PC-3 (cell line): Measurements from ENCODE around the gene PRDM2. TPM values are rescaled to one million over a fixed set of nuclear protein-coding genes. Genes with fewer than 3 reads are reported as not detected.
"Not testable (repeated sequence)": the region's sequence is repeated elsewhere in the genome, so short reads cannot be mapped to it uniquely, and the experiment has no call there.

Experiments
- ATAC-seq: fragments of 200-7000 bp; cut with Tn5 transposase; 2 replicates; pipeline ENCODE4 v1.9.1; 2020; ENCODE audit warnings: mild to moderate bottlenecking, moderate library complexity
- BruUV-seq: library from RNA; stranded (reverse); fragments of 400-500 nt; replicated peaks from 2 replicates; lab custom pipeline; 2021; lab: Mats Ljungman, UMichigan
- CTCF ChIA-PET: fragments of 300-600 bp; sonication (Branson Sonifier 250); formaldehyde crosslinking; loops from one replicate; lab custom pipeline; 2022; ENCODE audit warnings: antibody characterized with exemption; lab: Charles Lee
- POLR2A ChIA-PET: fragments of 300-600 bp; sonication (Branson Sonifier 250); formaldehyde crosslinking; loops from one replicate; lab custom pipeline; 2022; ENCODE audit warnings: antibody characterized with exemption; ENCODE audit not compliant: unreplicated experiment; lab: Charles Lee
- DNase-seq: peaks from one replicate; pipeline ENCODE4 v3.0.0-alpha.2; 2015
- H2AFZ ChIP-seq: fragments of 300-600 bp; sonication (generic); 2 replicates; pipeline ENCODE4 v1.6.0; 2016; ENCODE audit warnings: antibody characterized with exemption, low read length
- H3F3A ChIP-seq: fragments of 300-600 bp; sonication (generic); one replicate; pipeline ENCODE4 v1.6.0; 2017; ENCODE audit warnings: antibody characterized with exemption, low read length, control low read depth, mild to moderate bottlenecking; ENCODE audit not compliant: unreplicated experiment
- H3K27ac ChIP-seq: fragments of 300-600 bp; sonication (generic); 2 replicates; pipeline ENCODE4 v1.5.1; 2016; ENCODE audit warnings: mild to moderate bottlenecking, low read length
- H3K27me3 ChIP-seq: fragments of 300-600 bp; sonication (generic); 2 replicates; pipeline ENCODE4 v1.6.1; 2016; ENCODE audit warnings: low read length, mixed read lengths
- H3K36me3 ChIP-seq: fragments of 300-600 bp; sonication (generic); 2 replicates; pipeline ENCODE4 v1.6.1; 2016; ENCODE audit warnings: low read depth, mixed run types, low read length, mixed read lengths
- H3K4me1 ChIP-seq: fragments of 300-600 bp; sonication (generic); 2 replicates; pipeline ENCODE4 v1.5.1; 2016; ENCODE audit warnings: low read length; ENCODE audit not compliant: insufficient read depth
- H3K4me2 ChIP-seq: fragments of 300-600 bp; sonication (generic); 2 replicates; pipeline ENCODE4 v1.6.0; 2016; ENCODE audit warnings: low read length
- H3K4me3 ChIP-seq: fragments of 300-600 bp; sonication (generic); 2 replicates; pipeline ENCODE4 v1.5.1; 2016; ENCODE audit warnings: mild to moderate bottlenecking, low read length, mixed read lengths
- H3K79me2 ChIP-seq: fragments of 300-600 bp; sonication (generic); 2 replicates; pipeline ENCODE4 v1.6.1; 2017; ENCODE audit warnings: low read length, mixed read lengths
- H3K9ac ChIP-seq: fragments of 300-600 bp; sonication (generic); 2 replicates; pipeline ENCODE4 v1.6.0; 2016; ENCODE audit warnings: mild to moderate bottlenecking, low read length
- H3K9me2 ChIP-seq: fragments of 300-600 bp; sonication (generic); replicated peaks from 2 replicates; pipeline ENCODE4 v1.6.1; 2016; ENCODE audit warnings: mixed run types, low read length, mixed read lengths
- H3K9me3 ChIP-seq: fragments of 300-600 bp; sonication (generic); 2 replicates; pipeline ENCODE4 v1.6.1; 2016; ENCODE audit warnings: low read length, mixed read lengths
- H4K20me1 ChIP-seq: fragments of 300-600 bp; sonication (generic); 2 replicates; pipeline ENCODE4 v1.6.1; 2016; ENCODE audit warnings: low read length, mixed read lengths
- CTCF ChIP-seq: fragments of 300-600 bp; sonication (generic); conservative IDR thresholded peaks from 2 replicates; pipeline ENCODE4 v1.5.1; 2017; ENCODE audit warnings: antibody characterized with exemption, low read depth, mild to moderate bottlenecking, low read length
- EZH2 ChIP-seq: fragments of 300-600 bp; sonication (generic); IDR thresholded peaks from one replicate; pipeline ENCODE4 v1.6.1; 2017; ENCODE audit warnings: antibody characterized with exemption, mild to moderate bottlenecking, low read length; ENCODE audit not compliant: unreplicated experiment
- EZH2phosphoT487 ChIP-seq: fragments of 300-600 bp; sonication (generic); IDR thresholded peaks from 2 replicates; pipeline ENCODE4 v1.6.1; 2018; ENCODE audit warnings: mild to moderate bottlenecking, antibody characterized with exemption, low read length, borderline replicate concordance
- intact Hi-C: fragments of 100-400 bp; cut with micrococcal nuclease; formaldehyde crosslinking; loops from 2 replicates; pipeline ENCODE4 v1.9.0; 2023
- total RNA-seq: library from RNA; depleted of rRNA; stranded (reverse); fragments of >200 nt; gene quantifications from 2 replicates; pipeline ENCODE4 v1.2.3, GENCODE V29; 2014

Gene PRDM2
- total RNA-seq, 1 experiment from 2014 or later, result 9.4 TPM

- ChIA-PET POLR2A (no interaction called here), CTCF (no interaction called here)
- Histone ChIP-seq H3K9me3 (no peaks in the 10 kb centered on the region), H3K4me1 (no peaks in the 10 kb centered on the region), H2AFZ (no peak overlapping the region), H3K79me2 (no peaks in the 10 kb centered on the region), H3K4me2 (no peak overlapping the region), H3K27ac (no peak overlapping the region), H4K20me1 (no peaks in the 10 kb centered on the region), H3K9me2 (no peaks in the 10 kb centered on the region), H3F3A (no peaks in the 10 kb centered on the region), H3K4me3 (no peak overlapping the region), H3K36me3 (no peaks in the 10 kb centered on the region), H3K9ac (no peak overlapping the region), H3K27me3 (peaks cover 5% of the 10 kb centered on the region; the same call in 1 of the 2 replicates)
- intact Hi-C loops, result no loop called here
- TF ChIP-seq EZH2, result no peak
- TF ChIP-seq CTCF, result no peak
- no peak for TF ChIP-seq EZH2phosphoT487
- DNase-seq (no peak), ATAC-seq (no peak)
- no TSS peak for BruUV-seq
Measured at GRCh38 chr1:13687151-13687715, 12.8 kb upstream of the PRDM2 start.

GRCh38 chr1:13693094-13693493, 6.9 kb upstream of the PRDM2 start:
- intact Hi-C loops, H3K4me1 ChIP-seq, H3K9ac ChIP-seq, H3K4me3 ChIP-seq, H3K79me2 ChIP-seq, ATAC-seq, H3K9me2 ChIP-seq, H3K36me3 ChIP-seq, H3K27ac ChIP-seq, H3K9me3 ChIP-seq, H4K20me1 ChIP-seq, CTCF ChIA-PET, POLR2A ChIA-PET, BruUV-seq, H2AFZ ChIP-seq, H3K4me2 ChIP-seq, H3F3A ChIP-seq, DNase-seq, H3K27me3 ChIP-seq: not testable (repeated sequence)

GRCh38 chr1:13694886-13695684, 4.9 kb upstream of the PRDM2 start:
- BruUV-seq, result no TSS peak
- Histone ChIP-seq H3K9me2 (no peaks in the 10 kb centered on the region), H4K20me1 (no peaks in the 10 kb centered on the region), H3K27me3 (no peaks in the 10 kb centered on the region), H3K79me2 (peaks cover 7% of the 10 kb centered on the region), H3K9me3 (no peaks in the 10 kb centered on the region), H3K4me1 (peaks cover 6% of the 10 kb centered on the region), H3K9ac (no peak overlapping the region), H3K36me3 (no peaks in the 10 kb centered on the region), H3K4me3 (no peak overlapping the region), H3K27ac (no peak overlapping the region), H2AFZ (no peak overlapping the region), H3K4me2 (no peak overlapping the region), H3F3A (no peaks in the 10 kb centered on the region)
- no peak for TF ChIP-seq EZH2
- TF ChIP-seq CTCF, result no peak
- no peak for TF ChIP-seq EZH2phosphoT487
- ChIA-PET CTCF (interaction anchor here (0.6 kb wide), 1 partner anchor 1348 kb away, joined by 3 read pairs; no protein-coding TSS in a partner anchor), POLR2A (no interaction called here)
- intact Hi-C loops, result no loop called here
- DNase-seq, result no peak
- no peak for ATAC-seq
